ENCODE data around the gene NHEJ1.

Gene NHEJ1

GRCh38 chr2:219059725-219060682 is 100.6 kb downstream of the NHEJ1 start:
- Histone ChIP-seq H3K79me2 (ENCODE audit: control insufficient read depth, insufficient read depth, low read length, poor library complexity) (no peaks in the 10 kb centered on the region), H3K27me3 (ENCODE audit: insufficient read depth, low read length) (peaks cover 75% of the 10 kb centered on the region), H3K4me1 (ENCODE audit: control insufficient read depth in 1 of 2, insufficient read depth in 2 of 2, low read length in 2 of 2) (peaks cover 0 to 2% of the 10 kb centered on the region in 2 experiments), H3K4me2 (ENCODE audit: low read length) (no peak overlapping the region), H3K14ac (ENCODE audit: low read length) (no peak overlapping the region), H3K18ac (ENCODE audit: low read length) (no peak overlapping the region), H3K23ac (ENCODE audit: low read length) (no peak overlapping the region), H3K79me1 (ENCODE audit: low read length) (no peaks in the 10 kb centered on the region), H4K91ac (ENCODE audit: low read depth, low read length) (no peak overlapping the region), H2AFZ (ENCODE audit: insufficient read depth, low read length, poor library complexity) (no peak overlapping the region), H2AK5ac (ENCODE audit: low read length) (no peak overlapping the region), H3K36me3 (ENCODE audit: control insufficient read depth in 1 of 2, insufficient read depth in 2 of 2, low read length in 2 of 2) (no peaks in the 10 kb centered on the region), H3K9me3 (ENCODE audit: insufficient read depth, low read depth, low read length) (peaks cover 5% of the 10 kb centered on the region), H3K27ac (ENCODE audit: low read depth, low read length) (no peak overlapping the region), H2BK5ac (ENCODE audit: low read depth, low read length, poor library complexity) (no peak overlapping the region), H3K4me3 (ENCODE audit: low read depth, low read length) (no peak overlapping the region), H3K9ac (ENCODE audit: low read length) (no peak overlapping the region), H4K8ac (ENCODE audit: low read depth, low read length) (no peak overlapping the region), H2BK120ac (ENCODE audit: insufficient read depth, low read length, poor library complexity) (no peak overlapping the region), H4K12ac (ENCODE audit: low read depth, low read length) (no peak overlapping the region), H2BK12ac (ENCODE audit: low read length) (no peak overlapping the region), H3K4ac (ENCODE audit: low read depth, low read length) (no peak overlapping the region)
- no peak for DNase-seq
- WGBS (ENCODE audit: extremely low coverage, insufficient coverage, insufficient read length) = no CpG with 5 or more reads among the region's 81 CpGs

- no peak overlapping the region for H4K12ac ChIP-seq (ENCODE audit: low read depth, low read length)
- no peak overlapping the region for H3K4me2 ChIP-seq (ENCODE audit: low read length)
- no peak overlapping the region for H3K14ac ChIP-seq (ENCODE audit: low read length)
- H3K27me3 ChIP-seq (ENCODE audit: insufficient read depth, low read length) = peaks cover 75% of the 10 kb centered on the region
- no peak overlapping the region for H3K4ac ChIP-seq (ENCODE audit: low read depth, low read length)
- peaks cover 0 to 2% of the 10 kb centered on the region in 2 experiments for H3K4me1 ChIP-seq (ENCODE audit: control insufficient read depth in 1 of 2, insufficient read depth in 2 of 2, low read length in 2 of 2)
- no peak overlapping the region for H3K18ac ChIP-seq (ENCODE audit: low read length)
- no CpG with 5 or more reads among the region's 17 CpGs for WGBS (ENCODE audit: extremely low coverage, insufficient coverage, insufficient read length)
- no peak overlapping the region for H3K4me3 ChIP-seq (ENCODE audit: low read depth, low read length)
- H3K23ac ChIP-seq (ENCODE audit: low read length) = no peak overlapping the region
- H3K79me2 ChIP-seq (ENCODE audit: control insufficient read depth, insufficient read depth, low read length, poor library complexity) = no peaks in the 10 kb centered on the region
- no peak overlapping the region for H2AFZ ChIP-seq (ENCODE audit: insufficient read depth, low read length, poor library complexity)
- peaks cover 8% of the 10 kb centered on the region for H3K9me3 ChIP-seq (ENCODE audit: insufficient read depth, low read depth, low read length)
- no peaks in the 10 kb centered on the region for H3K79me1 ChIP-seq (ENCODE audit: low read length)
- no peaks in the 10 kb centered on the region for H3K36me3 ChIP-seq (ENCODE audit: control insufficient read depth in 1 of 2, insufficient read depth in 2 of 2, low read length in 2 of 2)
- no peak overlapping the region for H2BK120ac ChIP-seq (ENCODE audit: insufficient read depth, low read length, poor library complexity)
- no peak overlapping the region for H2AK5ac ChIP-seq (ENCODE audit: low read length)
- no peak overlapping the region for H4K91ac ChIP-seq (ENCODE audit: low read depth, low read length)
- no peak overlapping the region for H3K27ac ChIP-seq (ENCODE audit: low read depth, low read length)
- DNase-seq = no peak
- no peak overlapping the region for H2BK12ac ChIP-seq (ENCODE audit: low read length)
- no peak overlapping the region for H3K9ac ChIP-seq (ENCODE audit: low read length)
- no peak overlapping the region for H2BK5ac ChIP-seq (ENCODE audit: low read depth, low read length, poor library complexity)
- no peak overlapping the region for H4K8ac ChIP-seq (ENCODE audit: low read depth, low read length)
Observed at GRCh38 chr2:219059375-219059724, 101.3 kb downstream of the NHEJ1 start.

GRCh38 chr2:219058541-219059374 is 101.9 kb downstream of the NHEJ1 start:
- Histone ChIP-seq H4K12ac (ENCODE audit: low read depth, low read length) (no peak overlapping the region), H3K79me2 (ENCODE audit: control insufficient read depth, insufficient read depth, low read length, poor library complexity) (no peaks in the 10 kb centered on the region), H2AK5ac (ENCODE audit: low read length) (no peak overlapping the region), H3K9me3 (ENCODE audit: insufficient read depth, low read depth, low read length) (peaks cover 8% of the 10 kb centered on the region), H2BK5ac (ENCODE audit: low read depth, low read length, poor library complexity) (no peak overlapping the region), H3K79me1 (ENCODE audit: low read length) (no peaks in the 10 kb centered on the region), H3K4me2 (ENCODE audit: low read length) (no peak overlapping the region), H4K8ac (ENCODE audit: low read depth, low read length) (no peak overlapping the region), H3K4me1 (ENCODE audit: control insufficient read depth in 1 of 2, insufficient read depth in 2 of 2, low read length in 2 of 2) (peaks cover 0 to 2% of the 10 kb centered on the region in 2 experiments), H2AFZ (ENCODE audit: insufficient read depth, low read length, poor library complexity) (no peak overlapping the region), H3K36me3 (ENCODE audit: control insufficient read depth in 1 of 2, insufficient read depth in 2 of 2, low read length in 2 of 2) (no peaks in the 10 kb centered on the region), H3K14ac (ENCODE audit: low read length) (no peak overlapping the region), H2BK12ac (ENCODE audit: low read length) (no peak overlapping the region), H4K91ac (ENCODE audit: low read depth, low read length) (no peak overlapping the region), H2BK120ac (ENCODE audit: insufficient read depth, low read length, poor library complexity) (no peak overlapping the region), H3K4me3 (ENCODE audit: low read depth, low read length) (no peak overlapping the region), H3K9ac (ENCODE audit: low read length) (no peak overlapping the region), H3K23ac (ENCODE audit: low read length) (no peak overlapping the region), H3K18ac (ENCODE audit: low read length) (no peak overlapping the region), H3K4ac (ENCODE audit: low read depth, low read length) (no peak overlapping the region), H3K27ac (ENCODE audit: low read depth, low read length) (no peak overlapping the region), H3K27me3 (ENCODE audit: insufficient read depth, low read length) (peaks cover 75% of the 10 kb centered on the region)
- no CpG with 5 or more reads among the region's 42 CpGs for WGBS (ENCODE audit: extremely low coverage, insufficient coverage, insufficient read length)
- DNase-seq = peak in 1 of 2 donors; percentile 39

GRCh38 chr2:219057709-219058540 is 102.7 kb downstream of the NHEJ1 start:
- no CpG with 5 or more reads among the region's 52 CpGs for WGBS (ENCODE audit: extremely low coverage, insufficient coverage, insufficient read length)
- H3K4me1 ChIP-seq (ENCODE audit: control insufficient read depth in 1 of 2, insufficient read depth in 2 of 2, low read length in 2 of 2) = peaks cover 0 to 2% of the 10 kb centered on the region in 2 experiments

More at GRCh38 chr2:219057709-219058540, 102.7 kb downstream of the NHEJ1 start:
- H3K23ac ChIP-seq (ENCODE audit: low read length) = no peak overlapping the region
- H3K4me3 ChIP-seq (ENCODE audit: low read depth, low read length) = no peak overlapping the region
- H3K4ac ChIP-seq (ENCODE audit: low read depth, low read length) = no peak overlapping the region
- no peak overlapping the region for H2BK12ac ChIP-seq (ENCODE audit: low read length)
- H3K36me3 ChIP-seq (ENCODE audit: control insufficient read depth in 1 of 2, insufficient read depth in 2 of 2, low read length in 2 of 2) = no peaks in the 10 kb centered on the region
- no peak overlapping the region for H3K14ac ChIP-seq (ENCODE audit: low read length)
- H3K27me3 ChIP-seq (ENCODE audit: insufficient read depth, low read length) = peaks cover 68% of the 10 kb centered on the region
- no peak overlapping the region for H4K8ac ChIP-seq (ENCODE audit: low read depth, low read length)
- no peak overlapping the region for H2AFZ ChIP-seq (ENCODE audit: insufficient read depth, low read length, poor library complexity)
- H3K9ac ChIP-seq (ENCODE audit: low read length) = no peak overlapping the region
- peak; percentile 75 to 81 for DNase-seq
- no peak overlapping the region for H4K91ac ChIP-seq (ENCODE audit: low read depth, low read length)
- H3K79me2 ChIP-seq (ENCODE audit: control insufficient read depth, insufficient read depth, low read length, poor library complexity) = no peaks in the 10 kb centered on the region
- no peak overlapping the region for H4K12ac ChIP-seq (ENCODE audit: low read depth, low read length)
- H3K4me2 ChIP-seq (ENCODE audit: low read length) = no peak overlapping the region
- no peak overlapping the region for H2BK120ac ChIP-seq (ENCODE audit: insufficient read depth, low read length, poor library complexity)
- peaks cover 8% of the 10 kb centered on the region for H3K9me3 ChIP-seq (ENCODE audit: insufficient read depth, low read depth, low read length)
- H3K79me1 ChIP-seq (ENCODE audit: low read length) = no peaks in the 10 kb centered on the region
- H2BK5ac ChIP-seq (ENCODE audit: low read depth, low read length, poor library complexity) = no peak overlapping the region
- H3K18ac ChIP-seq (ENCODE audit: low read length) = no peak overlapping the region
- no peak overlapping the region for H2AK5ac ChIP-seq (ENCODE audit: low read length)
- H3K27ac ChIP-seq (ENCODE audit: low read depth, low read length) = no peak overlapping the region

Measured in trophoblast cell (in vitro differentiated cells and primary cell).